Neural progenitor cell (in vitro differentiated cells): ENCODE data around the gene CAPRIN1. TPM values are rescaled to one million over a fixed set of nuclear protein-coding genes. Genes with fewer than 3 reads are reported as not detected.

Source experiments
- DNase-seq: peaks from one replicate; pipeline ENCODE4 v3.0.0-alpha.2; 2016; ENCODE audit warnings: low spot score
- H2AFZ ChIP-seq: fragments of 200-600 bp; sonication (generic); replicated peaks from 2 replicates; pipeline ENCODE4 v1.6.1; 2016; ENCODE audit warnings: antibody characterized with exemption
- H3F3A ChIP-seq: fragments of 200-600 bp; sonication (generic); 2 replicates; pipeline ENCODE4 v1.6.1; 2016; ENCODE audit warnings: antibody characterized with exemption, low read depth
- H3K27ac ChIP-seq: fragments of 200-600 bp; sonication (generic); 2 replicates; pipeline ENCODE4 v1.5.1; 2016; ENCODE audit warnings: mild to moderate bottlenecking
- H3K27me3 ChIP-seq: fragments of 200-600 bp; sonication (generic); 2 replicates; pipeline ENCODE4 v1.6.1; 2016; ENCODE audit warnings: mild to moderate bottlenecking, moderate library complexity
- H3K36me3 ChIP-seq: fragments of 200-600 bp; sonication (generic); 2 replicates; pipeline ENCODE4 v1.5.1; 2016
- H3K4me1 ChIP-seq: fragments of 200-600 bp; sonication (generic); 2 replicates; pipeline ENCODE4 v1.6.1; 2016; ENCODE audit warnings: mixed run types
- H3K4me2 ChIP-seq: fragments of 200-600 bp; sonication (generic); 2 replicates; pipeline ENCODE4 v1.6.1; 2016
- H3K4me3 ChIP-seq: fragments of 200-600 bp; sonication (generic); 2 replicates; pipeline ENCODE4 v1.5.1; 2016
- H3K79me2 ChIP-seq: fragments of 200-600 bp; sonication (generic); 2 replicates; pipeline ENCODE4 v1.6.1; 2016; ENCODE audit warnings: low read depth
- H3K9ac ChIP-seq: fragments of 200-600 bp; sonication (generic); 2 replicates; pipeline ENCODE4 v1.6.1; 2016
- H3K9me3 ChIP-seq: fragments of 200-600 bp; sonication (generic); 2 replicates; pipeline ENCODE4 v1.5.1; 2016; ENCODE audit warnings: low read depth
- H4K20me1 ChIP-seq: fragments of 200-600 bp; sonication (generic); 2 replicates; pipeline ENCODE4 v1.6.1; 2016; ENCODE audit warnings: low read depth
- H3K27ac Mint-ChIP-seq: 3 replicates; pipeline ENCODE4 v1.8.0; 2021; ENCODE audit warnings: mixed read lengths
- H3K27me3 Mint-ChIP-seq: 2 replicates; pipeline ENCODE4 v1.8.0; 2022; ENCODE audit warnings: low read depth, mild to moderate bottlenecking, inconsistent platforms, moderate library complexity, mixed read lengths; ENCODE audit not compliant: insufficient read depth
- H3K36me3 Mint-ChIP-seq: 3 replicates; pipeline ENCODE4 v1.8.0; 2021; ENCODE audit warnings: mixed read lengths
- H3K4me1 Mint-ChIP-seq: 3 replicates; pipeline ENCODE4 v1.8.0; 2021; ENCODE audit warnings: mixed read lengths
- H3K4me3 Mint-ChIP-seq: 3 replicates; pipeline ENCODE4 v1.8.0; 2021; ENCODE audit warnings: mild to moderate bottlenecking, moderate library complexity, mixed read lengths
- H3K9me3 Mint-ChIP-seq: 3 replicates; pipeline ENCODE4 v1.8.0; 2020; ENCODE audit warnings: mixed read lengths
- EZH2 ChIP-seq: fragments of 200-600 bp; sonication (generic); IDR thresholded peaks from 2 replicates; pipeline ENCODE4 v1.6.1; 2017; ENCODE audit warnings: antibody characterized with exemption, mild to moderate bottlenecking, moderate library complexity
- EZH2phosphoT487 ChIP-seq: fragments of 200-600 bp; sonication (generic); IDR thresholded peaks from 2 replicates; pipeline ENCODE4 v1.6.1; 2017; ENCODE audit warnings: antibody characterized with exemption
- total RNA-seq: library from RNA; depleted of rRNA; stranded (reverse); fragments of >200 nt; gene quantifications from 2 replicates; pipeline ENCODE4 v1.2.3, GENCODE V29; 2015; ENCODE audit warnings: low replicate concordance
- TF ChIP-seq, protein P1 (sequence below): fragments of 200-600 bp; sonication (generic); IDR thresholded peaks from 2 replicates; pipeline ENCODE4 v1.5.1; 2017; ENCODE audit warnings: antibody characterized with exemption, mild to moderate bottlenecking

Gene CAPRIN1
- total RNA-seq, 1 donor from 2014 or later, result 498 TPM

DNA sequence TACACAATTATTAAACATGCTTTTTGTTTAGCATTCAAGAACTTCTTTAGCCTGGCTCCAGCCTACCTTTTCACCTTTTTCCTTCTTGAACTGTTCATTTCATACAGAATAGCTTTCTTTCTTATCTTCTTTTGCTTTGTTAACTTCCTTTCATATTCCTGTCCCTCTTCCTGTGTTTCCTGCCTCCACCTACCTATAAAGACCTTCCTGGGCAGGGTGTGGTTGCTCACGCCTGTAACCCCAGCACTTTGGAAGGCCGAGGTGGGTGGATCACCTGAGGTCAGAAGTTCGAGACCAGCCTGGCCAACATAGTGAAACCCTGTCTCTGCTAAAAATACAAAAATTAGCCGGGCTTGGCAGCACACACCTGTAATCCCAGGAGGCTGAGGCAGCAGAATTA, 22.9 kb downstream of the CAPRIN1 start:
- H3K79me2 ChIP-seq, result peaks cover 100% of the 10 kb centered on the region
- H3K27me3 Mint-ChIP-seq, result no peaks in the 10 kb centered on the region
- no peak overlapping the region for H2AFZ ChIP-seq
- H3K9me3 ChIP-seq, result no peaks in the 10 kb centered on the region
- H3K27me3 ChIP-seq, result no peaks in the 10 kb centered on the region
- DNase-seq, result no peak
- H3K4me1 Mint-ChIP-seq, result peaks cover 1% of the 10 kb centered on the region
- H3K27ac ChIP-seq, result no peak overlapping the region
- H3K36me3 Mint-ChIP-seq, result peaks cover 34% of the 10 kb centered on the region
- peaks cover 16% of the 10 kb centered on the region for H3F3A ChIP-seq
- TF ChIP-seq, protein P1, sequence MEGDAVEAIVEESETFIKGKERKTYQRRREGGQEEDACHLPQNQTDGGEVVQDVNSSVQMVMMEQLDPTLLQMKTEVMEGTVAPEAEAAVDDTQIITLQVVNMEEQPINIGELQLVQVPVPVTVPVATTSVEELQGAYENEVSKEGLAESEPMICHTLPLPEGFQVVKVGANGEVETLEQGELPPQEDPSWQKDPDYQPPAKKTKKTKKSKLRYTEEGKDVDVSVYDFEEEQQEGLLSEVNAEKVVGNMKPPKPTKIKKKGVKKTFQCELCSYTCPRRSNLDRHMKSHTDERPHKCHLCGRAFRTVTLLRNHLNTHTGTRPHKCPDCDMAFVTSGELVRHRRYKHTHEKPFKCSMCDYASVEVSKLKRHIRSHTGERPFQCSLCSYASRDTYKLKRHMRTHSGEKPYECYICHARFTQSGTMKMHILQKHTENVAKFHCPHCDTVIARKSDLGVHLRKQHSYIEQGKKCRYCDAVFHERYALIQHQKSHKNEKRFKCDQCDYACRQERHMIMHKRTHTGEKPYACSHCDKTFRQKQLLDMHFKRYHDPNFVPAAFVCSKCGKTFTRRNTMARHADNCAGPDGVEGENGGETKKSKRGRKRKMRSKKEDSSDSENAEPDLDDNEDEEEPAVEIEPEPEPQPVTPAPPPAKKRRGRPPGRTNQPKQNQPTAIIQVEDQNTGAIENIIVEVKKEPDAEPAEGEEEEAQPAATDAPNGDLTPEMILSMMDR, result no peak
- TF ChIP-seq EZH2, result no peak
- no peak for TF ChIP-seq EZH2phosphoT487
- H3K4me3 Mint-ChIP-seq, result no peak overlapping the region
- H3K9ac ChIP-seq, result no peak overlapping the region
- no peaks in the 10 kb centered on the region for H3K4me1 ChIP-seq
- H4K20me1 ChIP-seq, result peaks cover 94% of the 10 kb centered on the region
- H3K9me3 Mint-ChIP-seq, result no peaks in the 10 kb centered on the region
- H3K4me3 ChIP-seq, result no peak overlapping the region
- peaks cover 58% of the 10 kb centered on the region for H3K36me3 ChIP-seq
- no peak overlapping the region for H3K27ac Mint-ChIP-seq
- H3K4me2 ChIP-seq, result no peak overlapping the region

DNA sequence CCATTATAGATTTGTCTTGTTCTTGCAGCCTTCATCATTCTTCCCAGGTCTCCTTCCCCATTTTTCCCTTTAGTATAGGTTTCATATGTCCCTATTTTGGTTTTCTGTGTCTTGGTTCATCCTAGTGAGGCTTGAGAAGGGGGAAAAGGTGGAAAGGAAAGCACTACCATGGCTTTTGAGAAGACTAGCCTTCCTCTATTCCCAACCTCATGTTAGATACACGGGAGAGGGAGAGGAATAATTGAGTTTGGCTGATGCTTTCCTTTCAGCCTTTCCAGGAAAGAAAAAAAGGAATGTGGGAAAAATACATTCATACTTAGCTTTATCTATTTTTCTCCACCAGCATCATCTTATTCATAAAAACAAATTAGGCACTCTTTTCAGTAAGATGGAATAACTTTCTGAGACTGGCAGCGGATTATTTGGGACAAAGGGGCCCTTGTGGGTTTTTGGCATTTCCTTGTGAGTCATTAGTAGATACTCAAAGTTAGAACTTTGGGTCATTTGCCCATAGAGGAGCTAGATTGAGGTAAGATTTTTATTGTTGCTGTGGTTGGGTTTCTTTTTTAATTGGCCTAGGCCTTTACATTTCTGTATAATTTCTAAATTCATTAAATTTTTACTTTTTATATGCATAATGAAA, 23.8 kb downstream of the CAPRIN1 start:
- no peaks in the 10 kb centered on the region for H3K9me3 ChIP-seq
- H3K4me3 ChIP-seq, result no peak overlapping the region
- H3F3A ChIP-seq, result peaks cover 16% of the 10 kb centered on the region
- Mint-ChIP-seq H3K27ac (no peak overlapping the region), H3K9me3 (no peaks in the 10 kb centered on the region), H3K27me3 (no peaks in the 10 kb centered on the region), H3K4me3 (no peak overlapping the region), H3K4me1 (no peaks in the 10 kb centered on the region), H3K36me3 (peaks cover 35% of the 10 kb centered on the region)
- no peak overlapping the region for H3K9ac ChIP-seq
- no peak overlapping the region for H3K4me2 ChIP-seq
- H3K27me3 ChIP-seq, result no peaks in the 10 kb centered on the region
- DNase-seq, result no peak
- no peak for TF ChIP-seq EZH2
- TF ChIP-seq, protein P1, result no peak
- TF ChIP-seq EZH2phosphoT487, result no peak
- no peak overlapping the region for H2AFZ ChIP-seq
- peaks cover 91% of the 10 kb centered on the region for H4K20me1 ChIP-seq
- peaks cover 58% of the 10 kb centered on the region for H3K36me3 ChIP-seq
- no peaks in the 10 kb centered on the region for H3K4me1 ChIP-seq
- peaks cover 98% of the 10 kb centered on the region for H3K79me2 ChIP-seq
- no peak overlapping the region for H3K27ac ChIP-seq

DNA sequence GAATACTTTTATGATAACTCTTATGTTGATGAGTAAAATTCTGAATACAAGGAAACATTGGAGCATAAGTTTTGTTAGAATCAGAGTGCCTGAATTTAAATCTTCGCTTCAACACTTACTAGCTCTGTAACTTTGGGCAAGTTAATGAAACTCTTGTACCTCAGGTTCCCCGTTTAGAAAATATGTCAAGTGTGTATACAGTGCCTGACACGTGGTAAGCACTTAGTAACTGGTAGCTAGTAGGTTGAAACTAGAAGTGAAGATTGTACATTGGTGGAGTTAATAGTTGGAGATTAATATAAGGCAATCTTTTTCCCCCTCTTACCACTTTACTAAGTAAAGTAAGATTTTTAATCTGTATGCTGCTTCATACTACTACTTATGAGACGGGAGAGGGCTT, 29.1 kb downstream of the CAPRIN1 start:
- peaks cover 65% of the 10 kb centered on the region for H4K20me1 ChIP-seq
- no peak overlapping the region for H3K4me2 ChIP-seq
- no peaks in the 10 kb centered on the region for H3K9me3 Mint-ChIP-seq
- no peak overlapping the region for H3K27ac ChIP-seq
- H3K9ac ChIP-seq, result no peak overlapping the region
- no peaks in the 10 kb centered on the region for H3K9me3 ChIP-seq
- no peaks in the 10 kb centered on the region for H3K4me1 Mint-ChIP-seq
- DNase-seq, result no peak
- peaks cover 58% of the 10 kb centered on the region for H3K36me3 ChIP-seq
- H3K27me3 ChIP-seq, result no peaks in the 10 kb centered on the region
- no peak overlapping the region for H3K4me3 Mint-ChIP-seq
- peaks cover 49% of the 10 kb centered on the region for H3K36me3 Mint-ChIP-seq
- no peak overlapping the region for H3K4me3 ChIP-seq
- H3K4me1 ChIP-seq, result no peaks in the 10 kb centered on the region
- H3K79me2 ChIP-seq, result peaks cover 95% of the 10 kb centered on the region
- H3K27me3 Mint-ChIP-seq, result peaks cover 4% of the 10 kb centered on the region
- TF ChIP-seq EZH2phosphoT487 (no peak), EZH2 (no peak)
- TF ChIP-seq, protein P1, result no peak
- H3F3A ChIP-seq, result peaks cover 20% of the 10 kb centered on the region
- H2AFZ ChIP-seq, result no peak overlapping the region
- no peak overlapping the region for H3K27ac Mint-ChIP-seq
